A673 (cell line): ENCODE data around the gene ARHGEF28.

Experiments used
- CTCF ChIP-seq: fragments of 300-800, 200-600 bp; sonication (generic); conservative IDR thresholded peaks from 2 replicates; pipeline ENCODE4 v1.5.1; 2017; ENCODE audit warnings: low read depth, mild to moderate bottlenecking, antibody characterized with exemption, low read length, moderate library complexity, mixed read lengths
- EZH2 ChIP-seq: fragments of 200-600 bp; sonication (generic); IDR thresholded peaks from 2 replicates; pipeline ENCODE4 v1.6.1; 2017; ENCODE audit warnings: borderline replicate concordance, low read depth, mild to moderate bottlenecking, mixed read lengths, antibody characterized with exemption, low read length; ENCODE audit not compliant: poor library complexity, severe bottlenecking

- TF ChIP-seq CTCF = no peak
- TF ChIP-seq EZH2 = no peak
These were observed 46.1 kb downstream of the ARHGEF28 start for GRCh38 chr5:73672132-73672531.
